HG03432 (cell line): ENCODE measurements around the gene MICB.
"Not testable (repeated sequence)": the region's sequence is repeated elsewhere in the genome, so short reads cannot be mapped to it uniquely, and the experiment has no call there.

ENCODE experiments used
- ATAC-seq: cut with Tn5 transposase; IDR thresholded peaks from one replicate; pipeline ENCODE4 v1.9.1; 2021; ENCODE audit warnings: mild to moderate bottlenecking, moderate library complexity; ENCODE audit not compliant: unreplicated experiment

The MICB gene

GRCh38 chr6:31535538-31536324 lies 37.8 kb downstream of the MICB start:
- ATAC-seq, result no peak

GRCh38 chr6:31538805-31539400 lies 41.0 kb downstream of the MICB start:
- no peak for ATAC-seq

DNA sequence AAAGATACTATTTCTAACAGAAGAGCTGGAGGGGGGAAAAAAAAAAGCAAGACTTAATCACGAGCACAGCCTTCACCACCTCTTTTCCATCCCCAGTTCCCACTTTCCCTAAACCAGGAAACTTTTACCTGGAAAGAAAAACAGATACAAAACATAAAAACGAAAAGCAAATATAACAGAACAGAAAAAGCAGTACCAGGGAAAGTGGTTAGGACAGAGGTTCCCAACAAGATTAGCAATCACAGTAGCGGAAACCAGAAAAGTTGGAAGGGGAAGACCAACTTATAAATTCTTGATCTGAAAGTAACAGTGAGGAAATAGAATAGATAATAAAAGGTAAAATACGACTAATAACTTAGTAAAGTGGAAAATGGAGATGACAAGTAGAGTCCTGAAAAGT lies 42.7 kb downstream of the MICB start:
- no peak for ATAC-seq

- ATAC-seq, result no peak
These were observed 43.2 kb downstream of the MICB start for GRCh38 chr6:31541059-31541657.

- peak; percentile 76 for ATAC-seq
These were observed 43.9 kb downstream of the MICB start, which contains the start of gene DDX39B for GRCh38 chr6:31541658-31542521. DDX39B (minus strand) TSS chr6:31542003; CDS start chr6:31540532, 1,471 bp downstream.

- ATAC-seq, result no peak
These were observed 45.7 kb downstream of the MICB start for GRCh38 chr6:31543639-31544038.

GRCh38 chr6:31544676-31545075 lies 46.7 kb downstream of the MICB start:
- ATAC-seq, result no peak

DNA sequence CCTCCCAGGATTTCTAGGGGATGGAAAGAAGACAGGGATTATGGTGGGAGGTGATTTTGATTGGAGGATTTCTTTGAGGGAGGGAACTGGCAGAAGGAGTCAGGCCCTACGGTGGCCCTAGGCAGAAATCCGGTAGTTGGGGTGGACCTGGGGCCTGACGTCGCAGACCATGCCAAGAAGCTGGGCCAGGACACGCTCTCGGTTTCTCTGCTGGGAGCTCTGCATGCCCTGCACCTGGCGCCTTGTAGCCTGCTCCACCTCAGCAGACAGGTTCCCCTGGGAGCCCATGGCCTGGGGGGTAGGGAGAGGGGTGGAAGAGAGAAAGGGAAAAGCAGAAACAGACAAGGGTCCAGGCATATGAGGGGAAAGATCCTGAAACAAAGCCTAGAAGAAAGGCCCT lies 47.3 kb downstream of the MICB start:
- ATAC-seq, result no peak

DNA sequence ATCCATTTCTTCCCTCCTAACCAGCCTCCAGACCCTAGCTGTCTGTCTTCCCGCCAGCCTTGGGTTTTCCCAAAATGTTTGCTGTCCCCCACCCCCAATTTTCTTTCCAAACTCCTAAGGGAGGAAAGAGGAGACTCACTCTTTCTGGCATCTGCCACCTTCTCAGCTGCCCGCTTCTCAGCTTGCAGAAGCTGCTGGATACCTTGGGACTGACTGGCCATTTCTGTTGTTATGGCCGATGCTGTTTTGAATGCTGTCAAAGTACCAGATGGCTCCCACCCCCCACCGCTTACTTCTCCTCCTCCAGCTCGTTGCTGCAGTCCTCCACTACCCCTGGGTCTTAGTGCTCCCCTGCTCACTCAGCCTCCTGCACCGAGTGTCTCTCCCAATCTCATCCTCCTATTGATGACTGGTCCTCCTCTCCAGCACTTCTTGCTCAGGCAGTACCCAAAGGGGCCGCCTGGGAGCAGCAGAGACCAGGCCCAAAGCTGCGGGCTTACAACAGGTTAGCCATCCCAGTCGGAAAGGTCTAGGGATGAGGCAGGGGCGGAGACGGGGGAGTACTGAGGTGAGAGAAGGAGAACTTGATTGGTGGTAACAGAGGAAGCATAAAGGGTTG lies 48.5 kb downstream of the MICB start, which contains the start of gene ATP6V1G2:
Gene ATP6V1G2 (minus strand): TSS at position 270 of the 619 bp plus-strand sequence. CDS start 49 bp downstream, at position 221.
- ATAC-seq, result peak; percentile 43

GRCh38 chr6:31546958-31547726 lies 49.2 kb downstream of the MICB start, which contains the start of gene NFKBIL1:
NFKBIL1 (plus strand) TSS chr6:31547608; CDS start chr6:31547695, 87 bp downstream.
- ATAC-seq, result peak; percentile 75

GRCh38 chr6:31547727-31548543 lies 50.0 kb downstream of the MICB start:
- no peak for ATAC-seq

- no peak for ATAC-seq
These were observed 50.6 kb downstream of the MICB start for GRCh38 chr6:31548544-31548873.

DNA sequence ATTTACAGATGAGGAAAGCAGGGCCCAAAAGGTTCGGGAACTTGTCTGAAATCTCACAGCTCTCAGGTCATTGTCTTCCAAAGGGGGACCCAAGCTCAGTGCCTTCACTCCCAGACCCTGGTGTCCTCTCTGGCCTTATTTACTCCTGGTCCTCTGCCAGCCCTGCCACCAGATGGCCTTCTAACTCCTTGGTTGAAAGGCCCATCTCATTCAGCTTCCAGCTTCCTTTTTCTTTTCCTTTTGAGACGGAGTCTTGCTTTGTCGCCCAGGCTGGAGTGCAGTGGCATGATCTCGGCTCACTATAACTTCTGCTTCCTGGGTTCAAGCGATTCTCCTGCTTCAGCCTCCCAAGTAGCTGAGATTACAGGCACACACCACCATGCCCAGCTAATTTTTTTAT lies 53.4 kb downstream of the MICB start:
- not testable (repeated sequence) for ATAC-seq

DNA sequence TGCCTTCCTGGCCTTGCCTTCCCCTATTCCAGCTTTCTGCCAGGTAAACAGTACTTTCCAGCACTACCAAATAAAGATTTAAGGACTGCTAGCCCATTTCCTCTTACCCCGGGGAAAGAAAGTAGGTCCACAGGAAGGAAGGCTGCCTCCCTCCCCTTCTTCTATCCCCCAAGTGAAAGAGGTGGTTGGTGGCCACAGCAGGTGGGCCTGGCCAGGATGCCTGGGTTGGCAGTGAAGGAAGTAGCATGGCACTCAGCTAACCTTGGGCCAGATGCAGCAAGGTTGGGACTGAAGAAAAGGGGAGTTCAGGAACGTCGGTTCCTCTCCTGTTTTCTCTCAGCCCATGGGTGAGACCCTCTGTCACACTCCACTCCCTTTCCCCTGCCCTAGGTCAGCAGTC lies 58.4 kb downstream of the MICB start:
- ATAC-seq, result no peak

- no peak for ATAC-seq
These were observed 59.7 kb downstream of the MICB start for GRCh38 chr6:31557443-31558317.

GRCh38 chr6:31558318-31558625 lies 60.3 kb downstream of the MICB start:
- no peak for ATAC-seq

- ATAC-seq, result no peak
These were observed 60.9 kb downstream of the MICB start for GRCh38 chr6:31558631-31559500.
